RWPE1 (cell line): ENCODE measurements around the gene INPP4B.

Experiments
- CTCF ChIA-PET: fragments of 350-600 bp; sonication (Branson Sonifier 250); formaldehyde crosslinking; extraction: SDS; loops from one replicate; lab custom pipeline; 2021; lab: Yijun Ruan, JAX
- POLR2A ChIA-PET: fragments of 400-600 bp; formaldehyde crosslinking; extraction: SDS; loops from one replicate; lab custom pipeline; 2020; ENCODE audit warnings: antibody characterized with exemption; ENCODE audit not compliant: low non-redundant PET; lab: Yijun Ruan, JAX
- DNase-seq: peaks from one replicate; pipeline ENCODE4 v3.0.0; 2012; ENCODE audit warnings: low spot score
- H3K27ac ChIP-seq: fragments of 450-650 bp; 2 replicates; pipeline ENCODE4 v1.5.1; 2017
- CTCF ChIP-seq: fragments of 450-650 bp; conservative IDR thresholded peaks from 2 replicates; pipeline ENCODE4 v1.5.1; 2017; ENCODE audit warnings: low read depth, mild to moderate bottlenecking

The INPP4B gene

GRCh38 chr4:142352712-142353111 is 493.4 kb downstream of the INPP4B start:
- POLR2A ChIA-PET: no interaction called here
- no peak overlapping the region for H3K27ac ChIP-seq
- no peak for DNase-seq
- no peak for TF ChIP-seq CTCF
- CTCF ChIA-PET: interaction anchor here (0.6 to 1.3 kb wide), 5 partner anchors 31 to 492 kb away, joined by 3 to 6 read pairs (median 3); no protein-coding TSS in a partner anchor

- no peak for DNase-seq
- ChIA-PET CTCF (interaction anchor here (0.7 kb wide), 1 partner anchor 15 kb away, joined by 3 read pairs; no protein-coding TSS in a partner anchor), POLR2A (no interaction called here)
- H3K27ac ChIP-seq: no peak overlapping the region
- TF ChIP-seq CTCF: no peak
Measured at GRCh38 chr4:142351958-142352357, 494.1 kb downstream of the INPP4B start.

GRCh38 chr4:142350871-142351270 is 495.2 kb downstream of the INPP4B start:
- DNase-seq: no peak
- TF ChIP-seq CTCF: no peak
- CTCF ChIA-PET: no interaction called here
- POLR2A ChIA-PET: no interaction called here
- no peak overlapping the region for H3K27ac ChIP-seq

GRCh38 chr4:142348613-142349021 is 497.5 kb downstream of the INPP4B start:
- POLR2A ChIA-PET: no interaction called here
- CTCF ChIA-PET: no interaction called here

GRCh38 chr4:142347241-142347640 is 498.9 kb downstream of the INPP4B start:
- CTCF ChIA-PET: interaction anchor here (0.5 kb wide), 1 partner anchor 111 kb away, joined by 4 read pairs; no protein-coding TSS in a partner anchor
- DNase-seq: peak; percentile 34
- no peak for TF ChIP-seq CTCF
- H3K27ac ChIP-seq: no peak overlapping the region
- POLR2A ChIA-PET: no interaction called here

More at GRCh38 chr4:142348613-142349021, 497.5 kb downstream of the INPP4B start:
- no peak for DNase-seq
- no peak for TF ChIP-seq CTCF
- H3K27ac ChIP-seq: no peak overlapping the region

GRCh38 chr4:142345924-142346323 is 500.2 kb downstream of the INPP4B start:
- no peak for DNase-seq
- CTCF ChIA-PET: interaction anchor here (0.8 kb wide), 1 partner anchor 379 kb away, joined by 3 read pairs; no protein-coding TSS in a partner anchor
- no peak for TF ChIP-seq CTCF
- no peak overlapping the region for H3K27ac ChIP-seq
- POLR2A ChIA-PET: no interaction called here

GRCh38 chr4:142341268-142341667 is 504.8 kb downstream of the INPP4B start:
- CTCF ChIA-PET: interaction anchor here (0.6 kb wide), 1 partner anchor 15 kb away, joined by 4 read pairs; no protein-coding TSS in a partner anchor
- no peak for TF ChIP-seq CTCF
- DNase-seq: no peak
- no peak overlapping the region for H3K27ac ChIP-seq
- POLR2A ChIA-PET: no interaction called here
